Sigmoid colon (tissue), 4 donors: ENCODE data around the gene TRIM44.

ENCODE experiments used
- CTCF ChIP-seq, 4 experiments: fragments of 450-650 bp in 3 of 4; fragments of 200-600 bp in 1 of 4; IDR thresholded peaks; one replicate each; pipeline ENCODE4 v1.5.1; 2016 to 2019; ENCODE audit warnings: antibody characterized with exemption in 4 of 4, mild to moderate bottlenecking in 3 of 4, moderate library complexity in 2 of 4
- EP300 ChIP-seq, 4 donors: sonication (generic); formaldehyde crosslinking; IDR thresholded peaks; one replicate each; pipeline ENCODE4 v1.6.1; 2017; ENCODE audit warnings: antibody characterized with exemption in 4 of 4
- POLR2AphosphoS5 ChIP-seq, 4 donors: sonication (generic); formaldehyde crosslinking; IDR thresholded peaks; one replicate each; pipeline ENCODE4 v1.6.1; 2017; ENCODE audit warnings: antibody characterized with exemption in 4 of 4

- no peak for TF ChIP-seq CTCF (IDR thresholded peaks at IDR 0.05)
- no peak for TF ChIP-seq POLR2AphosphoS5 (IDR thresholded peaks at IDR 0.05)
- TF ChIP-seq EP300 (IDR thresholded peaks at IDR 0.05): no peak
Observed at GRCh38 chr11:35748644-35749043, 86.1 kb downstream of the TRIM44 start.
